Measurements from ENCODE around the gene CEBPA.

DNA sequence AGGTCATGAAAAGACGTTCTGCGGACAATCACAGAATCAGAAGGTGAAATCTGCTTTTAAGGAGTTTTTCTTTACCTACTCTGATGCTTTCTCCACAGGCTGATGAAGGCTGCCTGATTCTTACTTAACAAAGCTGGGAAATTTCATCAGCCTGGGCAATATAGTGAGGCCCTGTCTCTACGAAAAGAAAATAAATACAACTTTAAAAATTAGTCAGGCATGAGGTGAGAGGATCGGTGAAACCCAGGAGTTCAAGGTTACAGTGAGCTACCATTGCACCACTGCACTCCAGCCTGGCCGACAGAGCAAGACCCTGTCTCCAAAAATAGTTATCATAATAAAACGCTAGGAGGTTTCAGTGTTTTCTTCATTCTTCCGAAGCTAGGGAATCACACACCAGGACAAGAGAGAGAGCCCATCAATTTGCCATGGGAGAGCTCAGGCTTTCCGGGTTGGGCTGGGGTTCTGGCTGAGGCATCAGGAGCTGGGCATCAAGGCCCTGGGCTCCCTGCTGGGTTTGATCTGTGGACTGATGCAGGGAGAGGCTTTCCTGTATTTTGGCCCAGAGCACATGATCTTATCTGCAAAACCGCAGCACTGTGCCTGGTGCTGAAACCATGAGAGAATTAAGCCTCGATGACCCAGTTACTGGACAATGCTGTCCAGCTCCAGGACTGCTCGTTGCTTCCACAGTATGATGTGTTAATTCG lies 46.1 kb upstream of the CEBPA start:
- TF ChIP-seq, protein P1, sequence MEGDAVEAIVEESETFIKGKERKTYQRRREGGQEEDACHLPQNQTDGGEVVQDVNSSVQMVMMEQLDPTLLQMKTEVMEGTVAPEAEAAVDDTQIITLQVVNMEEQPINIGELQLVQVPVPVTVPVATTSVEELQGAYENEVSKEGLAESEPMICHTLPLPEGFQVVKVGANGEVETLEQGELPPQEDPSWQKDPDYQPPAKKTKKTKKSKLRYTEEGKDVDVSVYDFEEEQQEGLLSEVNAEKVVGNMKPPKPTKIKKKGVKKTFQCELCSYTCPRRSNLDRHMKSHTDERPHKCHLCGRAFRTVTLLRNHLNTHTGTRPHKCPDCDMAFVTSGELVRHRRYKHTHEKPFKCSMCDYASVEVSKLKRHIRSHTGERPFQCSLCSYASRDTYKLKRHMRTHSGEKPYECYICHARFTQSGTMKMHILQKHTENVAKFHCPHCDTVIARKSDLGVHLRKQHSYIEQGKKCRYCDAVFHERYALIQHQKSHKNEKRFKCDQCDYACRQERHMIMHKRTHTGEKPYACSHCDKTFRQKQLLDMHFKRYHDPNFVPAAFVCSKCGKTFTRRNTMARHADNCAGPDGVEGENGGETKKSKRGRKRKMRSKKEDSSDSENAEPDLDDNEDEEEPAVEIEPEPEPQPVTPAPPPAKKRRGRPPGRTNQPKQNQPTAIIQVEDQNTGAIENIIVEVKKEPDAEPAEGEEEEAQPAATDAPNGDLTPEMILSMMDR (IDR thresholded peaks at IDR 0.05; ENCODE audit: low read depth, low read length) = no peak
- no peak for TF ChIP-seq EZH2phosphoT487 (IDR thresholded peaks at IDR 0.05; ENCODE audit: low read depth)
